Measurements from ENCODE around the gene MIDN. TPM values are rescaled to one million over a fixed set of nuclear protein-coding genes. Genes with fewer than 3 reads are reported as not detected.

The MIDN gene
- total RNA-seq, 2 donors from 2014 or later: 35.8 to 42.9 TPM

- TF ChIP-seq CTCF (IDR thresholded peaks at IDR 0.05): no peak
- TF ChIP-seq POLR2AphosphoS5 (IDR thresholded peaks at IDR 0.05): no peak
- no peak for TF ChIP-seq POLR2A (IDR thresholded peaks at IDR 0.05)
- H3K9me3 ChIP-seq: no peaks in the 10 kb centered on the region
- no peak overlapping the region for H3K4me3 ChIP-seq
- intact Hi-C loops (cut with DNase I): no loop called here
- no peaks in the 10 kb centered on the region for H3K36me3 ChIP-seq
- WGBS: 66% methylated on average over 11 of the region's 11 CpGs
- H3K27ac ChIP-seq: no peak overlapping the region
- peaks cover 5% of the 10 kb centered on the region for H3K4me1 ChIP-seq (replicated peaks)
- DNase-seq (ENCODE audit: low spot score): no peak
- H3K27me3 ChIP-seq (replicated peaks; ENCODE audit: insufficient read depth): no peaks in the 10 kb centered on the region
Measured at GRCh38 chr19:1308718-1309117, 60.3 kb downstream of the MIDN start.

Other genes with a start within 250 kb of the MIDN start
- under 1 TPM in 1 of 2 donors, not detected in 1; 0.34 TPM for gene GRIN3B, start 248.2 kb upstream of the MIDN start, total RNA-seq
- gene TMEM259, start 227.5 kb upstream of the MIDN start, total RNA-seq: 100 to 1,000 TPM; 216 to 377 TPM
- not detected for gene RNU6-2, start 227.1 kb upstream of the MIDN start, total RNA-seq
- 100 to 1,000 TPM in 1 of 2 donors, 10 to 100 TPM in 1; 82.9 to 101 TPM for gene CNN2, start 222.0 kb upstream of the MIDN start, total RNA-seq
- gene ABCA7, start 208.5 kb upstream of the MIDN start, total RNA-seq: 10 to 100 TPM; 16.2 to 25.1 TPM
- gene ARHGAP45, start 181.4 kb upstream of the MIDN start, total RNA-seq: 10 to 100 TPM in 1 of 2 donors, 1 to 10 TPM in 1; 8.9 to 26.2 TPM
- gene POLR2E, start 153.2 kb upstream of the MIDN start, total RNA-seq: 100 to 1,000 TPM; 152 to 169 TPM
- gene GPX4, start 144.6 kb upstream of the MIDN start, total RNA-seq: 100 to 1,000 TPM; 577 to 627 TPM
- 10 to 100 TPM; 32.5 to 79.9 TPM for gene SBNO2, start 74.3 kb upstream of the MIDN start, total RNA-seq
- 100 to 1,000 TPM in 1 of 2 donors, 10 to 100 TPM in 1; 75.1 to 157 TPM for gene STK11, start 42.8 kb upstream of the MIDN start, total RNA-seq
- 1 to 10 TPM in 1 of 2 donors, under 1 TPM in 1; 0.68 to 4.4 TPM for gene CBARP, start 10.6 kb upstream of the MIDN start, total RNA-seq
- 100 to 1,000 TPM; 109 to 151 TPM for gene ATP5F1D, start 6.8 kb upstream of the MIDN start, total RNA-seq
- 100 to 1,000 TPM; 753 to 863 TPM for gene CIRBP, start 20.7 kb downstream of the MIDN start, total RNA-seq
- 10 to 100 TPM; 95.1 to 98.7 TPM for gene FAM174C, start 26.9 kb downstream of the MIDN start, total RNA-seq
- gene EFNA2, start 37.3 kb downstream of the MIDN start, total RNA-seq: not detected
- 100 to 1,000 TPM; 147 to 202 TPM for gene NDUFS7, start 135.3 kb downstream of the MIDN start, total RNA-seq
- 100 to 1,000 TPM; 100 to 183 TPM for gene GAMT, start 153.0 kb downstream of the MIDN start, total RNA-seq
- gene DAZAP1, start 159.0 kb downstream of the MIDN start, total RNA-seq: 10 to 100 TPM; 58.6 to 74.1 TPM
- gene RPS15, start 189.8 kb downstream of the MIDN start, total RNA-seq: 1,000 to 10,000 TPM; 3,102 to 5,853 TPM
- gene APC2, start 201.5 kb downstream of the MIDN start, total RNA-seq: 1 to 10 TPM in 1 of 2 donors, under 1 TPM in 1; 0.05 to 2.2 TPM
- gene C19orf25, start 230.6 kb downstream of the MIDN start, total RNA-seq: 10 to 100 TPM; 54.0 to 93.0 TPM
- 10 to 100 TPM in 1 of 2 donors, 1 to 10 TPM in 1; 8.1 to 22.9 TPM for gene PCSK4, start 241.8 kb downstream of the MIDN start, total RNA-seq
- gene REEP6, start 242.6 kb downstream of the MIDN start, total RNA-seq: 100 to 1,000 TPM in 1 of 2 donors, 10 to 100 TPM in 1; 61.9 to 349 TPM